A549 treated with Mapracorat at 1 μM for 4 hours (cell line): Measurements from ENCODE around the gene WDSUB1. TPM values are rescaled to one million over a fixed set of nuclear protein-coding genes. Genes with fewer than 3 reads are reported as not detected.

ENCODE experiments used
- total RNA-seq: library from RNA; stranded (reverse); fragments of 200-300 nt; extraction: Qiagen RNA extraction; gene quantifications from 5 replicates; pipeline ENCODE4 v1.2.3, GENCODE V29; 2022

The WDSUB1 gene, protein sequence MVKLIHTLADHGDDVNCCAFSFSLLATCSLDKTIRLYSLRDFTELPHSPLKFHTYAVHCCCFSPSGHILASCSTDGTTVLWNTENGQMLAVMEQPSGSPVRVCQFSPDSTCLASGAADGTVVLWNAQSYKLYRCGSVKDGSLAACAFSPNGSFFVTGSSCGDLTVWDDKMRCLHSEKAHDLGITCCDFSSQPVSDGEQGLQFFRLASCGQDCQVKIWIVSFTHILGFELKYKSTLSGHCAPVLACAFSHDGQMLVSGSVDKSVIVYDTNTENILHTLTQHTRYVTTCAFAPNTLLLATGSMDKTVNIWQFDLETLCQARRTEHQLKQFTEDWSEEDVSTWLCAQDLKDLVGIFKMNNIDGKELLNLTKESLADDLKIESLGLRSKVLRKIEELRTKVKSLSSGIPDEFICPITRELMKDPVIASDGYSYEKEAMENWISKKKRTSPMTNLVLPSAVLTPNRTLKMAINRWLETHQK
- total RNA-seq, result 7.6 to 8.7 TPM (median 8.1 TPM) in 5 replicates

DNA sequence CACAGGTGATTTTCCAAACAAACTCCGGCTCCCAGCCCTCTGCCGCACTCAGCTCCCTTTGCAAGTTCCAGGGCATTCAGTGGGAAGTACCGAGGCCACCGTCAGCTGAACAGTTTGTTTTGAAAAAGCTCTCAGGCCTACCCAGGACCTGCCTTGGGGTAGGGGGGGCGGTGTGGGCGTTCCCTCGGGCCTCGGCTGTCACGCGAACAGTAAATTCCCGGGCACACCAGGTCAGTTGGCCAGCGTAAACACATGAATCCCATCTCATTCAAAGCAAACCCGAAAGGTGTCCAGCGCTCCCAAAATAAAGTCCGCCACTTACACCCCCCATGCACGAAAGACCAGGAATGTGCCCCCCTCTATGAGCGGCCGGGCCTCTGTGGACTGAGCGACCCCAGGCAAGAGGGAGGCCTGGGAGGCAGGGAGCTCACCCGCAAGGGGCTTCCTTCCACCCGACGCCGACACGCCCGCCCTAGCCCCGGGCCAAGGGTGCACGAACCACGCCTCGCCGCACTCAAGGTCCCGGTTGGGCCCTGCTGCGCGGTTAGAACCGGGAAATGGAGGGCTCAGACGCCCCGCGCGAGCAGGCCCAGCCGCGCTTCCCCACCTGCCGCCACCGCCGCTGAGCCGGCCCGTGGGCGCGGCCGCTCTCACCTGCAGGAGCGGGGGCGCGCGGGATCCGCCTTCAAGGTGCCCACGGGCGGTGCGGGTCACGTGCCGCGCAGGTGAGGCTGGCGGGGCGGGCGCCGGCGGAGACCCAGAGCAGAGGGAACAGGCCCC is at the start of gene WDSUB1:
Gene WDSUB1, minus strand, starts transcription at position 775 of the 780 bp plus-strand sequence. CDS start 3,634 bp downstream, outside the sequence.

